NCI-H187 treated with DMSO at 0.1 percent for 48 hours (cell line): ENCODE data around the gene EPS8.

Experiments
- DNase-seq: peaks from one replicate; lab custom pipeline; 2025; lab: John Stamatoyannopoulos, UW

EPS8 gene

GRCh38 chr12:15717940-15718567 is 71.1 kb downstream of the EPS8 start:
- no peak for DNase-seq

DNA sequence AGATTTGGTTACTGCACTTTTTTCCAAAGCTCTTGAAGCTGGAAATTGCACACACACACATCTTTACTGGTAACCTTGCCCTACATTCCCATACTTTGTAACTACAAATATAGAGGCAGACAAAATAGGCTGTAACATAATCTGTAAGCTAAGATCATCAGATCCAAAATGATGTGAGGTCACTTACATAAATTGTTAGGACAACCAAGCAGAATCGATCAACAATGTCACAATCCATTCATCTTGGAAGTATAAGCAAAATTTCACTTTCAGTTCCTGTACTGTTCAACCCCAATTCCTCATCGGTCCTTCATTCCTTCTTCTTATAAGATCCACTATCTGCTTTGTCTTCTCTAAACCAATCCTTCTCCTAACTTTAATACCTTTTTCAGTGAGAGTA is 72.6 kb downstream of the EPS8 start:
- no peak for DNase-seq

- no peak for DNase-seq
Observed at GRCh38 chr12:15714256-15714655, 74.9 kb downstream of the EPS8 start.

- DNase-seq, result peak; percentile 35
Observed at GRCh38 chr12:15712823-15713660, 76.1 kb downstream of the EPS8 start.

DNA sequence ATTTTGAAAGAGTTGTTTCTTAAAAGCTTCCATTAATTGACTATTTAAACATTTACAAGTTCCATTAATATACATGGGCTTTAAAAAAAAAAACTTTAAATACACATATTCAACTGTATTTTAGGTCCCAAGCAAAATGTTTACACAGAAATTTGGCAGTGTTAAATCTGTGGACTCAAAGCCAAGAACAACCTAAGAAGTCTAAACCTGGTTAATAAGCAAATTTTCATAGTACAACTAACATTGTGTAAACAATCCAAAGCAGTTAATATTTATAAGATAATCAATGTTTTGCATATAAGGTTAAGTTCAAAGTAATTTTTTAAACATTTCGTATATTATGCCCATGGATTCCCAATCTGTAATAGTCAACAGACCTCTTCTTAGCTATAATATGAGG is 77.0 kb downstream of the EPS8 start:
- no peak for DNase-seq

GRCh38 chr12:15710860-15711510 is 78.2 kb downstream of the EPS8 start:
- no peak for DNase-seq

- no peak for DNase-seq
Observed at GRCh38 chr12:15709551-15709950, 79.6 kb downstream of the EPS8 start.

- no peak for DNase-seq
Observed at GRCh38 chr12:15708396-15709076, 80.7 kb downstream of the EPS8 start.

DNA sequence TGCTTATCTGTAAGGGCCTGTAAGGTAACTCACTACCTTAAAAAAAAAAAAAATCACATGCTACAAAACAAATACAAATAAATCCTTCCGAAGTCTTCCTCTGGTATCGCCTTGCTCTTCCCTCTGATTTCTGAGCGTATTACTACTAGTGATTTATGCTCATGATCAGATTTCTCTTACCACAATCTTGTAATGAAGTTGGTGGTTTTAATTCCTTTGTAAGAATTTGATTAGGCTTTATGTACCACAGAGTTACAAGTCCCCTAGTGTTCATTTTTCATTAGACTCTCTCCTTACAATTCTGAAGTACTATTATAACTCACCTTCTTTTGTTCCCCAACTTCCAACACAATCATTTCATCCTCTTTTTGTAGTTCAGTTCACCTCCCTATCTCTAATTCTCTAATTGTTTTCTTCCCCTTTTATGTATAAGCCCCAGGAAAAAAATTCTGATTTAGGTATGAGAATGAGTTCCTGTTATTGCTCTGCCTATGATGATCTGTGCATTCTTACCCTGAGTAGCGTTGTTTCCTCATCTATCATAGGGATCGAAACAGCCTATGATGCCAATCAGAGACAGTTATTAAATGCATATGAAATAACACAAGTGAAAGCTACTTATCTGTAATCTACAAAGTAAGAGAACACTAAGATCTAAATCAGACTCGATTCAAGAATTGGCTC is 81.5 kb downstream of the EPS8 start:
- no peak for DNase-seq

- DNase-seq, result no peak
Observed at GRCh38 chr12:15706010-15706676, 83.0 kb downstream of the EPS8 start.

- no peak for DNase-seq
Observed at GRCh38 chr12:15705606-15706005, 83.6 kb downstream of the EPS8 start.

DNA sequence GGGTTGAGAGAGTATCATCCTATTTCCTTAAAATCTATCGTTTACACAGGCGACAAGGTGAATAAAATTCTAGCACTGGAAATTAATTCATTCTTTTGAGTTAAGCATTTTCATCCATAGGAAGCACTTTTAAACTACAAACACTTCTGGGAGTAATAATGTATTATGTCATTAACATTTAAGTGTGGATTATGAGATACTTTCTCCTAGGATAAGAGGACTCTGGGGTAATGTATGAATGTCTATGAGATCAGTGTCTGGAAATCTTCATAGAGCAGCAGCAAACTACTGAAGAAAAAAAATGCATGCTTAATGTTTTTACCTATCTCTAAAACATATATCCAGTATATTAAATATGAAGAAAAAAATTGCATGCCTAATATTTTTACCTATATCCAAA is 86.9 kb downstream of the EPS8 start:
- no peak for DNase-seq

- no peak for DNase-seq
Observed at GRCh38 chr12:15701631-15702156, 87.5 kb downstream of the EPS8 start.

DNA sequence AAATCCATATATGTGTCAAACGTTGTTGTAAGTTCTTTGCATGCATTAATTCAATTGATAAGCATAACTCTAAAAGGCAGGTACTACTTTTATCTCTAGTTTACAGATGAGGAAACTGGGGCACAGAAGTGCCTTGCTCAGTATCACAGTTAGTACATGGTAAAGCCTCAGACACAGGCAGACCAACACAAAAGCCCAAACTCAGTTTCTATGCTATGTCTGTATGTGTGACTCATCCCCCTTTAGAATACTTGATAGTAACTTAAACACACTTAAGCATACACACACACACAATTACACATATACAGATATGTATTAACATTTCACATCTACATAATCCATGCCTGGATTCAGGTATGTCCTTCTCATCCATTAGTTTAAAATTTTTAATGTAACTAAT is 88.0 kb downstream of the EPS8 start:
- no peak for DNase-seq

- no peak for DNase-seq
Observed at GRCh38 chr12:15700595-15700994, 88.6 kb downstream of the EPS8 start.

- no peak for DNase-seq
Observed at GRCh38 chr12:15699886-15700285, 89.3 kb downstream of the EPS8 start.

- no peak for DNase-seq
Observed at GRCh38 chr12:15698377-15698871, 90.8 kb downstream of the EPS8 start.

DNA sequence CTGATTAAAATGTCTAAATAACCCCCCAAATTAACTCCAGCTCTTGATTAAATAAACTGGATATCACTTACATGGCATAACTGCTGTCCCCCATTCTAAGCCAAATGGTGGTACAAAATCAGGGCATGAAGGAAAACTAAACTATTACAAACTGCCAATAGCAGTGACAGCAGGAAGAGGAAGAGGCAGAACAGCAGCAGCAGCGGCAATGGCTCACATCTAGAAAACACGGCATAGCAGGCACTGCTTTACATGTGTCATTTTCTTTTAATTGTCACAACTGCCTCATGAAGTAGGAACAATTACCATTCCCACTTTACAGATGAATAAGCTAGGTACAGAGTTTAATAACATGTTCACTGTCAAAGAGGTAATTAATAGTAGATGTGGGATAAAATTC is 92.0 kb downstream of the EPS8 start:
- DNase-seq, result no peak

DNA sequence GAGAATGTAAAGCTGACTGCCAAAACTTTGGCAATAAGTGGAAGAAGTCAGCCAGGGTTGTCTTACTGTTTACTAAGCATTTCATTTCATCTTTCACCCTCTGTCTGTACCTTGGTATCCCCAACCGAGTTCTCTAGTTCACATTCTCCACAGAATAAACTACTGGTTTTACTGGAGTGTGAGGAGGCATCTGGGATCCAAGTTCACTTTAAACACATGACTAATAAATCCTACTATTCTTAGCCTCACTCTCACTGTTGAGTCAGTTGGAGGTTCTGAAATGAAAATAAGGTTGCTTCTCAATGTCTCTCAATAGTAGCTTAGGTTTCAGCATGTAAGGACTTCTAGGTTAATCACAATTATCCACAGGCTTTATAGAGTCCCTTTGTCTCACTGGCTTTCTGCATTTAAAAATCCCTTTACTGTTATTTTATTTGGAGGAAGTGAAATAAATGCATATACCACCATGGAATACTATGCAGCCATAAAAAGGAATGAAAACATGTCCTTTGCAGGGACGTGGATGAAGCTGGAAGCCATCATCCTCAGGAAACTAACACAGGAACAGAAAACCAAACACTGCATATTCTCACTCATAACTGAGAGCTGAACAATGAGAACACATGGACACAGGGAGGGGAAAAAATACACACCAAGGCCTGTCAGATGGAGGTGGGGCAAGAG is 95.8 kb downstream of the EPS8 start:
- DNase-seq, result no peak

GRCh38 chr12:15691388-15691787 is 97.8 kb downstream of the EPS8 start:
- DNase-seq, result no peak
